Astrocyte (in vitro differentiated cells and primary cell): Measurements from ENCODE around the gene OLFML3. TPM values are rescaled to one million over a fixed set of nuclear protein-coding genes. Genes with fewer than 3 reads are reported as not detected.

Experiments used
- DNase-seq: peaks from one replicate; pipeline ENCODE4 v3.0.0-alpha.2; 2010; ENCODE audit warnings: low read depth
- FAIRE-seq: peaks from 2 replicates; lab custom pipeline; 2011; peaks lifted over from hg19 to GRCh38; lab: Jason Lieb, UNC
- H2AFZ ChIP-seq: 2 replicates; pipeline ENCODE4 v1.6.0; 2012; ENCODE audit warnings: low read depth, low read length, inconsistent platforms
- H3K27ac ChIP-seq: 2 replicates; pipeline ENCODE4 v1.5.1; 2011; ENCODE audit warnings: low read depth, low read length, inconsistent platforms
- H3K27me3 ChIP-seq: 2 replicates; pipeline ENCODE4 v1.6.0; 2011; ENCODE audit warnings: low read length, inconsistent platforms; ENCODE audit not compliant: insufficient read depth
- H3K36me3 ChIP-seq: 2 replicates; pipeline ENCODE4 v1.5.1; 2011; ENCODE audit warnings: low read length, inconsistent platforms; ENCODE audit not compliant: insufficient read depth
- H3K4me1 ChIP-seq: 2 replicates; pipeline ENCODE4 v1.5.1; 2011; ENCODE audit warnings: low read length, inconsistent platforms; ENCODE audit not compliant: insufficient read depth
- H3K4me2 ChIP-seq: 2 replicates; pipeline ENCODE4 v1.6.0; 2012; ENCODE audit warnings: low read length, inconsistent platforms
- H3K4me3 ChIP-seq: 2 replicates; pipeline ENCODE4 v1.5.1; 2011; ENCODE audit warnings: low read depth, mild to moderate bottlenecking, low read length, inconsistent platforms; ENCODE audit not compliant: insufficient read depth
- H3K79me2 ChIP-seq: 2 replicates; pipeline ENCODE4 v1.6.0; 2012; ENCODE audit warnings: mild to moderate bottlenecking, low read length, inconsistent platforms; ENCODE audit not compliant: insufficient read depth
- H3K9ac ChIP-seq: 2 replicates; pipeline ENCODE4 v1.6.0; 2012; ENCODE audit warnings: mild to moderate bottlenecking, low read length, inconsistent platforms
- H3K9me3 ChIP-seq: 2 replicates; pipeline ENCODE4 v1.5.1; 2012; ENCODE audit warnings: low read depth, mild to moderate bottlenecking, low read length, inconsistent platforms; ENCODE audit not compliant: insufficient read depth
- H4K20me1 ChIP-seq: 2 replicates; pipeline ENCODE4 v1.6.0; 2012; ENCODE audit warnings: low read length, inconsistent platforms; ENCODE audit not compliant: insufficient read depth
- H3K27ac Mint-ChIP-seq: one replicate; pipeline ENCODE4 v1.8.0; 2021; ENCODE audit warnings: mild to moderate bottlenecking, mixed read lengths; ENCODE audit not compliant: unreplicated experiment
- H3K27me3 Mint-ChIP-seq: one replicate; pipeline ENCODE4 v1.8.0; 2021; ENCODE audit warnings: low read depth, mixed read lengths; ENCODE audit not compliant: unreplicated experiment
- H3K36me3 Mint-ChIP-seq: one replicate; pipeline ENCODE4 v1.8.0; 2021; ENCODE audit warnings: low read depth, mixed read lengths; ENCODE audit not compliant: unreplicated experiment
- H3K4me1 Mint-ChIP-seq: one replicate; pipeline ENCODE4 v1.8.0; 2021; ENCODE audit warnings: low read depth, mixed read lengths; ENCODE audit not compliant: unreplicated experiment
- H3K4me3 Mint-ChIP-seq: one replicate; pipeline ENCODE4 v1.8.0; 2021; ENCODE audit warnings: mild to moderate bottlenecking, moderate library complexity, mixed read lengths; ENCODE audit not compliant: unreplicated experiment
- H3K9me3 Mint-ChIP-seq: one replicate; pipeline ENCODE4 v1.8.0; 2021; ENCODE audit warnings: mild to moderate bottlenecking, mixed read lengths; ENCODE audit not compliant: unreplicated experiment
- CTCF ChIP-seq: IDR thresholded peaks from 2 replicates; pipeline ENCODE4 v1.5.1; 2011; ENCODE audit warnings: low read depth, mild to moderate bottlenecking, inconsistent platforms, low read length, moderate library complexity; ENCODE audit not compliant: insufficient read depth
- EZH2 ChIP-seq: IDR thresholded peaks from 2 replicates; pipeline ENCODE4 v1.6.1; 2012; ENCODE audit warnings: mild to moderate bottlenecking, low read length, inconsistent platforms; ENCODE audit not compliant: insufficient read depth
- total RNA-seq: library from RNA; stranded (reverse); gene quantifications from 2 replicates; pipeline ENCODE4 v1.2.1, GENCODE V29; 2021

The OLFML3 gene
- total RNA-seq, 1 donor from 2014 or later = 26.7 TPM

DNA sequence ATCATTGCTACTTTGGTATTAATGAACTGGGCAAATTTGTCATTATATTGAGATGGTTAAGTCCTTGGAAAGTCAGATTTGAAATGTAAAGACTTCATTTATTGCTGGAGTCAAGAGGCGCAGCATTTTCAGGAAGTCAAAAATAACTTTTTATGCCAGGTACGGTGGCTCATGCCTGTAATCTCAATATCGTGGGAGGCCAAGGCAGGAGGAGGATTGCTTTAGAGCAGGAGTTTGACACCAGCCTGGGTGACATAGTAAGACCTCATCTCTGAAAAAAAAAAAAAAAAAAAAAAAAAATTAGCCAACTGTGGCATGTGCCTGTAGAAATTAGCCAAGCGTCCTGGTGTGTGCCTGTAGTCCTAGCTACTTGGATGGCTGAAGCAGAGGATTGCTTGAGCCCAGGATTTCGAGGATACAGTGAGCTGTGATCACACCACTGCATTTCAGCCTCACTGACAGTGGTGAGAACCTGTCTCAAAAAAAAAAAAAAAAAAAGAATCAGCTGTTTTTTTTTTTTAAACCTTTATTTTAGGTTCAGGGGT is 44.7 kb upstream of the OLFML3 start:
- Histone ChIP-seq H3K9ac (no peak overlapping the region), H3K79me2 (peaks cover 98% of the 10 kb centered on the region), H3K4me3 (no peak overlapping the region), H3K27me3 (no peaks in the 10 kb centered on the region), H2AFZ (no peak overlapping the region), H3K27ac (no peak overlapping the region), H3K4me2 (no peak overlapping the region), H3K36me3 (no peaks in the 10 kb centered on the region), H3K9me3 (no peaks in the 10 kb centered on the region), H3K4me1 (peaks cover 17% of the 10 kb centered on the region), H4K20me1 (peaks cover 93% of the 10 kb centered on the region)
- Mint-ChIP-seq H3K27ac (no peak overlapping the region), H3K36me3 (no peaks in the 10 kb centered on the region), H3K4me3 (no peak overlapping the region), H3K4me1 (peaks cover 22% of the 10 kb centered on the region), H3K27me3 (no peaks in the 10 kb centered on the region), H3K9me3 (no peaks in the 10 kb centered on the region)
- FAIRE-seq (no peak), DNase-seq (no peak)
- TF ChIP-seq EZH2 (no peak), CTCF (no peak)

- no peak overlapping the region for H3K4me3 Mint-ChIP-seq
- FAIRE-seq (no peak), DNase-seq (no peak)
- Histone ChIP-seq H2AFZ (no peak overlapping the region), H3K4me3 (no peak overlapping the region), H3K79me2 (peaks cover 99% of the 10 kb centered on the region), H3K27ac (no peak overlapping the region), H3K36me3 (no peaks in the 10 kb centered on the region), H3K9ac (no peak overlapping the region), H3K27me3 (no peaks in the 10 kb centered on the region), H4K20me1 (peaks cover 97% of the 10 kb centered on the region), H3K4me2 (no peak overlapping the region), H3K4me1 (peaks cover 17% of the 10 kb centered on the region), H3K9me3 (no peaks in the 10 kb centered on the region)
- H3K9me3 Mint-ChIP-seq = no peaks in the 10 kb centered on the region
- H3K27me3 Mint-ChIP-seq = no peaks in the 10 kb centered on the region
- no peak overlapping the region for H3K27ac Mint-ChIP-seq
- peaks cover 22% of the 10 kb centered on the region for H3K4me1 Mint-ChIP-seq
- peaks cover 2% of the 10 kb centered on the region for H3K36me3 Mint-ChIP-seq
- TF ChIP-seq CTCF (no peak), EZH2 (no peak)
These were observed 44.1 kb upstream of the OLFML3 start for GRCh38 chr1:113935176-113935575.

DNA sequence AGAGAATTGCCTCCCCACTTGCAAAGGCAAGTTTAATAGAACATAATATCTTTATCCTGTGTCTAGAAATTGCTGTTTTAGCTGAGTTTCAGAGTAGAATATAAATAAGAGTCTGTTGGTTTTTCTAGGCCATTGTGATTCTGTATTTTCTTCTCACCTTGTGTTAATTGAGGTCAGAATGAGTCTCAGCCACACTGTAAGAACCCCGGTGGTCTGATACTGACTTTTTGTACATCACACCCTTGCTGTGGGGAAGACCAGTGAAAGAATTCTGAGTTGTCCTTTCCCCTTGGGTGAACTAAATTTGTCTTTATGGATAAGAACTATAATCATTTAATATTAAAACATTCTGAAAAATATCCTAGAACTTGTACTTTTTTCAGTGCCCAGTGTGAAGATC is 43.3 kb upstream of the OLFML3 start:
- no peak overlapping the region for H3K4me3 Mint-ChIP-seq

More for the DNA sequence above, 43.3 kb upstream of the OLFML3 start:
- Histone ChIP-seq H3K79me2 (peaks cover 99% of the 10 kb centered on the region), H3K27ac (no peak overlapping the region), H4K20me1 (peaks cover 97% of the 10 kb centered on the region), H3K36me3 (peaks cover 7% of the 10 kb centered on the region), H3K9ac (no peak overlapping the region), H2AFZ (no peak overlapping the region), H3K4me2 (no peak overlapping the region), H3K27me3 (no peaks in the 10 kb centered on the region), H3K4me3 (no peak overlapping the region), H3K9me3 (no peaks in the 10 kb centered on the region), H3K4me1 (peaks cover 13% of the 10 kb centered on the region)
- Mint-ChIP-seq H3K36me3 (peaks cover 9% of the 10 kb centered on the region), H3K27ac (no peak overlapping the region), H3K9me3 (no peaks in the 10 kb centered on the region), H3K27me3 (no peaks in the 10 kb centered on the region), H3K4me1 (peaks cover 17% of the 10 kb centered on the region)
- DNase-seq (no peak), FAIRE-seq (no peak)
- TF ChIP-seq CTCF = no peak
- no peak for TF ChIP-seq EZH2
